HG03108 (cell line): Measurements from ENCODE around the gene SIAH2.
A peak's percentile ranks its signal among the peaks of the same experiment; 100 is the strongest.

Source experiments
- ATAC-seq: cut with Tn5 transposase; IDR thresholded peaks from one replicate; pipeline ENCODE4 v1.9.1; 2021; ENCODE audit warnings: moderate library complexity; ENCODE audit not compliant: unreplicated experiment

SIAH2 gene

GRCh38 chr3:150736316-150736719, 26.7 kb downstream of the SIAH2 start:
- no peak for ATAC-seq

- ATAC-seq: no peak
Measured at GRCh38 chr3:150734795-150735119, 28.2 kb downstream of the SIAH2 start.

GRCh38 chr3:150733936-150734794, 28.8 kb downstream of the SIAH2 start:
- no peak for ATAC-seq

- ATAC-seq: no peak
Measured at GRCh38 chr3:150733373-150733935, 29.5 kb downstream of the SIAH2 start.

- ATAC-seq: no peak
Measured at GRCh38 chr3:150729682-150730360, 33.1 kb downstream of the SIAH2 start.

GRCh38 chr3:150727653-150728502, 35.1 kb downstream of the SIAH2 start:
- ATAC-seq: no peak

GRCh38 chr3:150725548-150725947, 37.4 kb downstream of the SIAH2 start:
- ATAC-seq: no peak

- no peak for ATAC-seq
Measured at GRCh38 chr3:150723946-150724345, 39.0 kb downstream of the SIAH2 start.

- no peak for ATAC-seq
Measured at GRCh38 chr3:150722267-150722666, 40.7 kb downstream of the SIAH2 start.

GRCh38 chr3:150721285-150722130, 41.5 kb downstream of the SIAH2 start:
- ATAC-seq: peak; percentile 73

- ATAC-seq: no peak
Measured at GRCh38 chr3:150720444-150720843, 42.5 kb downstream of the SIAH2 start.

- no peak for ATAC-seq
Measured at GRCh38 chr3:150710097-150710496, 52.9 kb downstream of the SIAH2 start.

GRCh38 chr3:150703756-150704344, 59.1 kb downstream of the SIAH2 start, which contains the start of gene ERICH6:
TSS of gene ERICH6 (minus strand) at chr3:150703920. CDS start at chr3:150703898, 22 bp downstream.
- ATAC-seq: peak; percentile 99

- peak; percentile 20 for ATAC-seq
Measured at GRCh38 chr3:150703299-150703755, 59.6 kb downstream of the SIAH2 start.

- ATAC-seq: no peak
Measured at GRCh38 chr3:150699068-150699639, 63.8 kb downstream of the SIAH2 start.

GRCh38 chr3:150697646-150698045, 65.3 kb downstream of the SIAH2 start:
- no peak for ATAC-seq

GRCh38 chr3:150691414-150692040, 71.4 kb downstream of the SIAH2 start:
- no peak for ATAC-seq
